H4 (cell line): ENCODE measurements around the gene DPYSL5. TPM values are rescaled to one million over a fixed set of nuclear protein-coding genes. Genes with fewer than 3 reads are reported as not detected.

Experiments used
- DNase-seq: peaks from one replicate; pipeline ENCODE4 v3.0.0-alpha.2; 2015; ENCODE audit warnings: low spot score
- total RNA-seq: library from RNA; depleted of rRNA; stranded (reverse); fragments of >200 nt; shearing (Covaris generic); gene quantifications from 2 replicates; pipeline ENCODE4 v1.2.3, GENCODE V29; 2014

Gene DPYSL5
- total RNA-seq, 1 experiment from 2014 or later, result 5.0 TPM

DNA sequence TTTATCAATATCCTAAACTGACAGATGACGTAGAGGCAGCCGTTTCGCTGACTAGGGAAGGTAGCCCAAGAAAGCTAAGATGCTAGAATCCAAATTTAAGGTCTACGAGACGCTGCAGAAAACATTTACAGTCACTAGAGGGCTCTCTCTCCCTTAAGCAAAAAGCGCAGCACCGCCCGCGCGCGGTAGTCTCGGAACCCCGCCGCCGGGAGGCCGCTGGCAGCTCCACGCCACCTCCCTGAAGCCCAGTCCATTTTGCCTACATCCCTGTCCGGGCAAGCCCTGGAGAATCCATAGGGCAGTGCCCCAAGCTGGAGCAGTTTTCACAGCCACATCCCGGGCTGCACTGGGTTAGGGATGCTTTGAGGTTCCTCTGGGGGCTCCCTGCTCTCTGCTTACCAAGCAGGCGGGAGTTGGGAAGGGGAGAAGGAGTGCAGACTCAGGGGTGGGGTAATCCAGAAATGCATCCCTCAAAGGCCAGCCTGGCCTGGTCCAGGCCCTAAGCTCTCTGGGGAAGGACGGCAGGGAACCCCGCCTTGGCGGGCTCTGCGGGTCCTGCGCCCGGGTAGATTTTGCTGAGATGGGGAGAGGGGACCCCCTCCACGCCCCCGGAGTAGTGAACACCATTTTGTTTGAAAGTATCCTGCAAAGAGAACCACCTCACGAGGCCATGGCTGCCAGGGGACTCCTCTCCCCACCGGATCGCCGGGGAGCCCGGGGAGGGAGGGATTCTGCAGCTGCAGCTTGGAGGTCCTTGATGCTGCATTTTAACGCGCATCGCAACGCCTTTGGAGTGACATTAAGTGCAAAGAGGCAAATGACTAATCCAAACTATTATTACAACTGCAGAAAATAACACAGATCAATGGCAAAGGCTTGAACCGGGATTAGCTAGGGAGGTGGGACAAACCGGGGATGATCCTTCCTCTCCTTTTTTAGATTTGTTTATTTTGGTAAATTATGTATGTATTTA is 1.3 kb upstream of the DPYSL5 start:
- DNase-seq, result peak; percentile 61

DNA sequence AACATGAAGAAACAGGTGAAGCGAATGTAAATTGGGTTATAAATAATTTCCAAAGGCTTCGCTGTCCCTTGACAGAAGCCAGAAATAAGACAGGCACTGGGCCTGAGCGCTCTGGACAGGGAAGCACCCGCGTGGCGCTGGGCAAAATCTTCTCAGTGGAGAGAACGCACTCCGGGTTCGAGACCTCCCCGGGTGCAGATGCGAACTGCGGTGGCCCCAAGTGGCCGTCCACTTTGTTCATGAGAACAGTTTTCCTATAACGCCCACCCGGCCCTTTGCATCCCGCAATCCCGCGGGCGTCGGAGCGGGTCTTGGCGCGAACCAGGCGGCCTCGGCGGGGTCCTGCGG is 651 bp upstream of the DPYSL5 start:
- no peak for DNase-seq

DNA sequence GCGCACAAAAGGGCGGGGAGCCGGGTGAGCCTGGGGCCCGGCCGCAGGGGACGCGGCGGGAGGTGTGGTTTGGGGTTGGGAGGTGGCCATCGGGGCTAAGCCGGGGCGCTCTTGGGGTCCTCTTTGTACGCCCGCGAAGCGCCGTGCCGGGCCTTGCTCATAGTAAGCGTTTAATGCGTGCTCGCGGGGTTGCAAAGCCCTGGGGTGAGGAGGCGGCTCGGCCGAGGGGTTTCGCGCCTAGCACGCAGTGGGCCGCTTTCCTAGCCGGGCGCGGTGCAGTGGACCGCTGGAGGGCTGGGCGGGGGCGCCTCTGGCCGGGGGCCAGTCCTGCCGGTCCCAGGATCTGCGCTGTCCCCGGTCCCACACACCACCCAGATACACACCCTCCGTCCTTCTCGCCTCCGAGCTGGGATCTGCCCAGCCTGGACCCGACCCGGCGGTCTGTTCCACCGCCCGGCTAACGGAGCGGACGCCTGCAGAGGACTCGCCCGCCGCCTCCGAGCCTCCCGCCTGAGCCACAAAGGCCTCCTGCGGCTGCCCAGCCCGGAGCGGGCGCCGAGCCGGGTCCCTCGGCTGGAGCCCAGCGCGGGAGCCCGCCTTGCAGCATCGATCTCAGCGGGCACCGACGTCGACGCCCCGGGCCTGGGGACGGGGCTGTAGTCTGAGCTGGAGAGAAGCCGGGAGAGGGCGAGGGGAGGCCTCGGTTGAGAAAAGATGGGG is 564 bp downstream of the DPYSL5 start:
- DNase-seq, result no peak

GRCh38 chr2:26849056-26849999 is 1.4 kb downstream of the DPYSL5 start:
- no peak for DNase-seq

- DNase-seq, result no peak
These were observed 2.1 kb downstream of the DPYSL5 start for GRCh38 chr2:26850000-26850431.

GRCh38 chr2:26850505-26850904 is 2.6 kb downstream of the DPYSL5 start:
- no peak for DNase-seq

GRCh38 chr2:26852405-26853306 is 4.7 kb downstream of the DPYSL5 start:
- no peak for DNase-seq

DNA sequence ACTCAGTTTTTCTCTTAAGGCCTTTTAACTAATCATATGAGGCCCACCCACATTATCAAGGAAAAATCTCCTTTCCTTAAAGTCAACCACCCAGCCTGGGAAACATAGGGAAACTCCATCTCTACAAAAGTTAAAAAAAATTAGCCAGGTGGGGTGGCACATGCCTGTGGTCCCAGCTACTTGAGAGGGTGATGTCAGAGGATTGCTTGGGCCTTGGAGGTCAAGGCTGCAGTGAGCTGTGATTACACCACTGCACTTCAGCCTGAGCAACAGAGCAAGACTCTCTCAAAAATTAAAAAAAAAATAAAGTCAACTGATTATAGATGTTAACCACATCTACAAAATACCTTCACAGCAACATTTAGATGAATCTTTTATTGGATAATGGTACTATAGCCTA is 5.8 kb downstream of the DPYSL5 start:
- DNase-seq, result no peak

- no peak for DNase-seq
These were observed 6.4 kb downstream of the DPYSL5 start for GRCh38 chr2:26854283-26854827.

DNA sequence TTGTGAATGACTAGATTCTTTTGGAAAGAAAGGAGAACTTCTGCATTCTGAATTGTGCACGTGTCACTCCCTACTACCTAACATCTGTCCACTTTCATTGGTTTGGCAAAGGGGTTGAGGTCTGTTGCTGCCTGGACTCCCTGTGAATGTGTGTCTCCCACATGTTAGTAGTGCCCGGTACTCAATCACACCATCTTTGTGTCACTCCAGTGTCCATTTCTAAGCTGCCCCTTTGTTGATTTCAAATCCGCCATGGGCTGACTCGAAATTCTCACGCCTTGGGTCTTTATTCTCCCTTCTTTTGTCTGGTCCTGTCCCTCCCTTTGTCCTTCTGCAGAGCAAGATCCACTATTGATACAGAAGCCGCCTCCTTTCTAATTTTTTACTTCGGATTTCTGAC is 7.5 kb downstream of the DPYSL5 start:
- no peak for DNase-seq

DNA sequence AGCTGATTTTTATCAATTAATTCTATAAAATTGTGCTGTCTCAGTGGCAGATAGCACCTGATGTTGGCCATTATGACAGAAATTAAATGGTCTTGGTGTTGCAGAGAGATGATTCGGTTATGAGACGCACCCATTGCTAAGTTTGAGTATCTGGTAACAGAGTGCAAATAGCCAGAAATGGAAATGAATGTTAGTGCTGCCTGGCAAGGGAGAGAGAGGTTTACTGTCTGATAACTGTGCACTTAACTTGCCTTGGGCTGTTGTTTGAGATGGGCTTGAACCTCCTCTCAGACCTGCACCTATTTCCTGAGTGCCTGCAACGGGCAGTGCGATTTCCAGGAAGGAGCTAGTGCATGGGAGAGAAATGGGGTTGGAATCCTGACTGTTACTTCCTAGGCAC is 11.7 kb downstream of the DPYSL5 start:
- DNase-seq, result no peak

GRCh38 chr2:26860211-26860850 is 12.4 kb downstream of the DPYSL5 start:
- DNase-seq, result no peak

DNA sequence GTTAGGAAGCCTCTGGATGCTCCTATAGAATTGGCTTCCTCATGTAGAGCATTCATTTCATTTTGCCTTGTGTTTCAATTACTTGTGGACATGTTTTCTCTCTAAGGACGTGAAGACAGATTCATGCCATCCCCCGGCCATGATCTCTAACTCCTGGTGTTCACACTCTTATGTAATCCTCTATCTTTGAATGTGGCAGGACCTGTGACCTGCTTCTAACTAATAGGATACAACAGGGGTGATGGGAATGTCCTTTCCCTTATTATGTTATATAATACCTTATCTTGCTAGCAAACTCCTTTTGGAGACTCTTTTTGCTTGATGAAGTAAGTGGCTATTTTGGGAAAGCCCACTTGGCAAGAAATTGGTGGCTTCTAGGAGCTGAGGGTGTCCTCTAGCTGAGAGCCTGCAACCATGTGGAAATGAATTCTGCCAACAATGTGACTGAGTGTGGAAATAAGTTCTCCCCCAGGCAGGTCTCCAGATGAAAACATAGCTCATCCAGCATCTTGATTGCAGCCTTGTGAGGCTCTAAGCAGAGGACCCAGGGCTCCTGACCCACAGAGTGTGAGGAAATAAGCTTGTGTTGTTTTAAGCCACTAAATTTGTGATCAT is 13.8 kb downstream of the DPYSL5 start:
- DNase-seq, result no peak

GRCh38 chr2:26864226-26864625 is 16.3 kb downstream of the DPYSL5 start:
- no peak for DNase-seq

DNA sequence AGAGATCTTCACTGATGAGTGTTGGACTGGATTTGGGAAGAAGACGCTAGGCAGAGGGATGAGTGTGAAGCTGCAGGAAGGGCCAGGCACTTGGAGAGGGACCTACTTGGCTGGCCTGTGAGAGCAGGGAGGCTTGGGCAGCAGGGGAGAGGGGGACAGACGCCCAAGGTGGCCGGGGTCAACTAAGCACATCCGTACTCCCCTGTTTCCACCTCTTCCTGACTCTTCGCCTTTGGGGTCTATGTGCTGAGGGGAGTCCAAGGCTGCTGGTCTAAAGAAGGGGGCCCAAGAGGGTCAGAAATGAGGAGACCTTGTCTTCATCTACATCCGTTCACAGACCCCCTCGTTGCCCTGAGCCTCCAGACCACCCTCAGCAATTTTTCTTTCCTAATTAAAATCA is 16.7 kb downstream of the DPYSL5 start:
- DNase-seq, result no peak

DNA sequence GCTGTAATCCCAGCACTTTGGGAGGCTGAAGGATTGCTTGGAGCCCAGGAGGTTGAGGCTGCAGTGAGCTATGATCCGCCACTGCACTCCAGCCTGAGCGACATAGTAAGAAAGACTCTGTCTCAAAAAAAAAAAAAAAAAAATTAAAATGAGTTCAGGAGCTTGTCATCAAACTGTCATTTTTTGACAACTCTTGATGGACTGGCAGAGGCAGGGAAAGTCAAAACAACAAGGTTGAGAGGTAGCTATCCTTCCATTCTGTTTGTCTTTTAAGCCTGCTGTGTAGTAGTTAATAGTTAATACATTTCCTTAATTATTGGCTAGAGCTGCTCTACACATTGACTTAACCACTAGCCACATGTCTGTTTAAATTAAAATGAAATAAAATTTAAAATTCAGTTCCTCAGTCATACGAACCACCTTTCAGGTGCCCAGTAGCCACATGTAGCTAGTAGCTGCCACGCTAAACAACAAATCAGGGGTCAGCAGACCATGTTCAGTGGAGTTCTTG is 22.7 kb downstream of the DPYSL5 start:
- no peak for DNase-seq

DNA sequence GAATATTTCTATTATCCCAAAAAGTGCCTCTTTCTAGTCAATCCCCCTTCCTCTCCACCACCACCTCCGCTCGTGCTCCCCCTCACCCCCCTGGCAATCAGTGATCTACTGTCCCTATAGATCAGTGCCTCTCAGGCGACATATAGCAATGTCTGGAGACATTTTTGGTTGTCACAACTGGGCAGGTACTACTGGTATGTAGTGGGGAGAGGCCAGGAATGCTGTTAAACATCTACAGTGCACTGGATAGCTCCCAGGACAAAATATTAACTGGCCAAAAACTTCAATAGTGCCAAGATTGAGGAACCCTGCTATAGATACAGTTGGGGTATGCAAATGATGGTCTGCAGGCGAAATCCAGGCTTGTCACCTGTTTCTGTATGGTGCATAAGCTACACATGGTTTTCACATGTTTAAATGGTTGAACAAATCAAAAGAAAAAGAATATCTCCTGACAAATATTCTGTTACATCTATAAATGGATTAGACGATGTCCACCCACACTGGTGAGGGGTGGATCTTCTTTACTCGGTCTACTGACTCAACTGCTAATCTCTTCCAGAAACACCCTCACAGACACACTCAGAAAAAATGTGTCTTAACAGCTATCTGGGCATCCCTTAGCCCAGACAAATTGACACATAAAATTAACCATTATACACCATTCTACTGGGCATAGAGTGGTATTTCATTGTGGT is 25.5 kb downstream of the DPYSL5 start:
- no peak for DNase-seq

DNA sequence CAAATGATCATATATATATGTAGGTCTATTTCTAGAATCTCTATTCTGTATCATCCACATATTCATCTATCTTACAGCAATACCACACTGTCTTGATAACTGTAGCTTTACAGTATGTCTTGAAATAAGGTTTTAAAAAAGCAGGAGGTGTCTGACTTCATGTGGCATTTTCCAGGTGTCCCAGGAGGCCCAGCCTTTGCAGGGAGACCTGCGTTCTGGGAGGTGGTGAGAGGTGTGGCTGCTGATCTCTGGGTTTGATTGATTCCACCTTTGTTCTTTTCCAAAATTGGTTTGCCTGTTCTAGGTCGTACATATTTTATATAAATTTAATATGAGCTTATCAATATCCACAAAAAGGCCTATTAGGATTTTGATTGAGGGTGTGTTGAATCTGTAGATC is 26.6 kb downstream of the DPYSL5 start:
- no peak for DNase-seq
